NT2/D1 (cell line): ENCODE measurements around the gene VARS1.
"Not testable (repeated sequence)": the region's sequence is repeated elsewhere in the genome, so short reads cannot be mapped to it uniquely, and the experiment has no call there.

ENCODE experiments used
- SUZ12 ChIP-seq: IDR thresholded peaks from 2 replicates; pipeline ENCODE4 v1.6.1; 2011; ENCODE audit not compliant: insufficient read length, insufficient read depth; ENCODE audit errors: extremely low read depth
- YY1 ChIP-seq: IDR thresholded peaks from 2 replicates; pipeline ENCODE4 v1.6.1; 2011; ENCODE audit not compliant: insufficient read length, insufficient read depth
- ZNF274 ChIP-seq: IDR thresholded peaks from 2 replicates; pipeline ENCODE4 v1.6.1; 2011; ENCODE audit warnings: mild to moderate bottlenecking, low read depth, low read length

GRCh38 chr6:31823592-31824196 is 28.1 kb upstream of the VARS1 start:
- TF ChIP-seq YY1, ZNF274, SUZ12: not testable (repeated sequence)
